A673 (cell line): Measurements from ENCODE around the gene GSTM5.

Experiments
- CTCF ChIP-seq: fragments of 300-800, 200-600 bp; sonication (generic); conservative IDR thresholded peaks from 2 replicates; pipeline ENCODE4 v1.5.1; 2017; ENCODE audit warnings: low read depth, mild to moderate bottlenecking, antibody characterized with exemption, low read length, moderate library complexity, mixed read lengths
- EZH2 ChIP-seq: fragments of 200-600 bp; sonication (generic); IDR thresholded peaks from 2 replicates; pipeline ENCODE4 v1.6.1; 2017; ENCODE audit warnings: borderline replicate concordance, low read depth, mild to moderate bottlenecking, mixed read lengths, antibody characterized with exemption, low read length; ENCODE audit not compliant: poor library complexity, severe bottlenecking

DNA sequence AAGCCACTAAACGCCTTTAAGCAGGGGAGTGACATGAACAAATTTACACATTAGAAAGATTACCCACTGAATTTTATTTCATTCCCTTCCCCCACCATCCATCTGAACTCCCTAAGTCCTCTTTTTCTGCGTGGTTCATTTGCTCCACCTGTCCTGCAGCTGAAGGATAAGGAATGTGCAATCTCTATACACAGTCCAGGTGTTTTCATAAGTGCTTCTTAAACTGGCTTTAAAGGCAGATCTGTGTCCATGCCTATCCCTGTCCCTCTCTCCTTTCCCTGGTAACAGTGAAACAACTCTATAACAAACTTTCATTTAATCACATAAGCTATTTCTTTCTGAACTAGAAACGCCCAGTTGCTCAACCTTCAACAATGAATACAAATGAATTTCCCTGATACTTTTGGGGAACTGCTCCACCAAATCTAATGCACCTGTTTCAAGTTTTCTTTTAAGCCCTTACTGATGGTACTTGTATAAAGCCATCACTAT lies 20.4 kb downstream of the GSTM5 start:
- no peak for TF ChIP-seq CTCF
- TF ChIP-seq EZH2, result no peak
